HL-60 (cell line): ENCODE results near the gene TJP2.
A peak's percentile ranks its signal among the peaks of the same experiment; 100 is the strongest.

Experiments used
- DNase-seq, 2 experiments: peaks; one replicate each; pipeline ENCODE4 v3.0.0-alpha.2; 2010 to 2020; ENCODE audit warnings: low read depth in 1 of 2, low spot score in 1 of 2
- H3K27ac ChIP-seq: fragments of 250-450 bp; sonication (Bioruptor Pico); replicated peaks from 2 replicates; pipeline ENCODE4 v1.5.1; 2020; ENCODE audit warnings: mild to moderate bottlenecking, moderate library complexity
- H3K27me3 ChIP-seq: fragments of 250-450 bp; sonication (Bioruptor Pico); 2 replicates; pipeline ENCODE4 v1.5.1; 2021; ENCODE audit warnings: mild to moderate bottlenecking, moderate library complexity; ENCODE audit not compliant: insufficient read depth, poor library complexity, severe bottlenecking
- H3K4me3 ChIP-seq: replicated peaks from 2 replicates; pipeline ENCODE4 v1.5.1; 2011; ENCODE audit warnings: mild to moderate bottlenecking, control low read depth, low read length; ENCODE audit not compliant: insufficient read depth
- CTCF ChIP-seq: IDR thresholded peaks from one replicate; pipeline ENCODE4 v1.5.1; 2011; ENCODE audit warnings: low read length, control low read depth, inconsistent platforms; ENCODE audit not compliant: insufficient read depth
- GABPA ChIP-seq: IDR thresholded peaks from 2 replicates; pipeline ENCODE4 v1.6.1; 2012; ENCODE audit warnings: low read depth
- POLR2AphosphoS5 ChIP-seq: IDR thresholded peaks from 2 replicates; pipeline ENCODE4 v1.6.1; 2012; ENCODE audit warnings: low read depth
- REST ChIP-seq: IDR thresholded peaks from 2 replicates; pipeline ENCODE4 v1.6.1; 2012; ENCODE audit warnings: low read depth; ENCODE audit not compliant: insufficient replicate concordance
- SPI1 ChIP-seq: IDR thresholded peaks from 2 replicates; pipeline ENCODE4 v1.6.1; 2012; ENCODE audit warnings: low read depth, mild to moderate bottlenecking, borderline replicate concordance

Gene TJP2

GRCh38 chr9:69171049-69171448 is 3.0 kb upstream of the TJP2 start:
- TF ChIP-seq POLR2AphosphoS5: no peak
- no peak overlapping the region for H3K4me3 ChIP-seq
- H3K27me3 ChIP-seq: no peaks in the 10 kb centered on the region
- no peak overlapping the region for H3K27ac ChIP-seq
- DNase-seq: no peak

GRCh38 chr9:69171517-69171916 is 2.6 kb upstream of the TJP2 start:
- no peak for DNase-seq
- H3K27me3 ChIP-seq: no peaks in the 10 kb centered on the region
- H3K27ac ChIP-seq: no peak overlapping the region
- H3K4me3 ChIP-seq: no peak overlapping the region
- no peak for TF ChIP-seq POLR2AphosphoS5
- no peak for TF ChIP-seq SPI1
- TF ChIP-seq CTCF: no peak
- TF ChIP-seq GABPA: no peak
- no peak for TF ChIP-seq REST

GRCh38 chr9:69172895-69173294 is 1.2 kb upstream of the TJP2 start:
- Histone ChIP-seq H3K27me3 (no peaks in the 10 kb centered on the region), H3K27ac (no peak overlapping the region), H3K4me3 (no peak overlapping the region)
- DNase-seq: no peak
- TF ChIP-seq REST: no peak
- no peak for TF ChIP-seq SPI1
- TF ChIP-seq POLR2AphosphoS5: no peak
- no peak for TF ChIP-seq CTCF
- no peak for TF ChIP-seq GABPA

- peak overlapping the region; percentile 61 for H3K27ac ChIP-seq
- TF ChIP-seq GABPA (no peak), SPI1 (no peak), POLR2AphosphoS5 (no peak), CTCF (no peak), REST (no peak)
- H3K27me3 ChIP-seq: no peaks in the 10 kb centered on the region
- DNase-seq: no peak
- peak overlapping the region; percentile 75 for H3K4me3 ChIP-seq
These were observed 583 bp upstream of the TJP2 start for GRCh38 chr9:69173497-69173890.
